ENCODE data around the gene PSD2.

PSD2 gene

DNA sequence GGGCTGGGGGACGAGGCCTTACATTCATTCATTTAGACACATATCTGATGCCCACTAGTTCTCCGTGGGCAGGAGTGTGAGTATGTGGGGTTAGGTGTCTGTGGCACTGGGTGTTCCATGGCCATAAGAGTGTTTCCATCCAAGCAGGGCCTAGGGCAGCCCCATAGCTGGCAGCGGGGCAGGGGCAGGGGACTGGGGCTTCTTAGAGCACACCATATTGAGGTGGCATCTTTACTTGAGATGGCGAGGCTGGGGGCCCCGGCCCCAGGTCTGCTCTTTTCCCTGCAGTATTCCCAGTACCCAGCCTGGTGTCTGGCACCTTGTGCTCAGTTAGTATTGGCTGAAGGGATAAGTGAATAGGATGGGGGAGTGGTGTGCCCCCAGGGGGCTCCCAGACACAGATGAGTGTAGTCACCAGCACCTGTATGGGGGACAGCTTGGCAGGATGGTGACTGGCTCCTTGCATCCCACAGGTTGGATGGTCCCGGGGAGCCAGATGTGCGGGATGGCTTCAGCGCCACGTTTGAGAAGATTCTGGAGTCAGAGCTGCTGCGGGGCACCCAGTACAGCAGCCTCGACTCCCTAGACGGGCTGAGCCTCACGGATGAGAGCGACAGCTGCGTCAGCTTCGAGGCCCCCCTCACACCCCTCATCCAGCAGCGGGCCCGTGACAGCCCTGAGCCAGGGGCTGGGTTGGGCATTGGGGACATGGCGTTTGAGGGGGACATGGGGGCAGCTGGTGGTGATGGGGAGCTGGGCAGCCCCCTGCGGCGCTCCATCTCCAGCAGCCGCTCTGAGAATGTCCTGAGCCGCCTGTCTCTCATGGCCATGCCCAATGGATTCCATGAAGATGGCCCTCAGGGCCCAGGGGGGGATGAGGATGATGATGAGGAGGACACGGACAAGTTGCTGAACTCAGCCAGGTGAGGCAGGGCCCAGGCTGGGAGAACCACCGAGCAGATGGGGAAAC lies 17.5 kb downstream of the PSD2 start:
- no peak for DNase-seq (ENCODE audit: low spot score)

DNA sequence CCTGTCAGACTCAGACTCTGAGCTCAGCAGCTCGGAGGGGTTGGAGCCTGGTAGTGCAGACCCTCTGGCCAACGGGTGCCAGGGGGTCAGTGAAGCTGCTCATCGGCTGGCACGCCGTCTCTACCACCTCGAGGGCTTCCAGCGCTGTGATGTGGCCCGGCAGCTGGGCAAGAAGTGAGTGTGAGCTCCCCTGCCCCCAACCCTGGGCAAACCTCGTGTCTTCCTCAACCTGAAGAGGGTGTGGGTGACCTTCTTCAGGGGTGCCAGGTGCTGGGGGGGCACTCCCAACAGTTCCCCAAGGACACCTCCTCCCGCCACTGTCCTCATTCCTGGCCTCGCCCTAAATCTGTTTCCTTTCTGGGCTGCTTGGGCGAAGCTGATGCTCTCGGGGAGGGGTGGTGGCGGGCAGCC lies 18.6 kb downstream of the PSD2 start:
- no peak for DNase-seq (ENCODE audit: low spot score)

DNA sequence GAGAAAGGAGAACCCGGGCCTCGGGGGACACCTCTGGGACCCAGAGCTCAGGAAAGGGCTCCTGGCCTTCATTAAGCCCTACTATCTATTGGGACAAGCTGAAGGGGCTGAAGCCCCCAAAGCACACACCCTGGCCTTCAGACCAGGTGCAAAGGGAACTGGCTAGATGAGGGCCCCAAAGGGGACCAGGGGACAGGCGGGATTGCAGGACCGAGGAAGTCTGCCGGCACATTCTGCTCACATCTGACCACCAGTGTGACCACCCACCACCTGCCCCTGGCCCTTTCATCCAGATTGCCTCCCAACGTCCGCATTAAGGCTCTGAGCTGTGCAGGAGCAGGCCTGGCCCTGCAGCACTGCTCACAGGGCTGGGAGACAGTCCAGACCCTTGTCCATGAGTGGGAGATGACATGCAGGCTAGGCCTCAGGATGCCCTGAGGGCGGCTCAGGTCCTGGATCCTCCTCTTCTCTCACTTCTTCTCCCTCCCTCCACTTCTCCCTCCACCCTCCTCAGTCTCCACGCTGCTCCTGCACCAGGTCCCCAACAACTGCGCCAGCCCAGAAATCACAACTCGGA lies 19.2 kb downstream of the PSD2 start:
- no peak for DNase-seq (ENCODE audit: low spot score)

DNA sequence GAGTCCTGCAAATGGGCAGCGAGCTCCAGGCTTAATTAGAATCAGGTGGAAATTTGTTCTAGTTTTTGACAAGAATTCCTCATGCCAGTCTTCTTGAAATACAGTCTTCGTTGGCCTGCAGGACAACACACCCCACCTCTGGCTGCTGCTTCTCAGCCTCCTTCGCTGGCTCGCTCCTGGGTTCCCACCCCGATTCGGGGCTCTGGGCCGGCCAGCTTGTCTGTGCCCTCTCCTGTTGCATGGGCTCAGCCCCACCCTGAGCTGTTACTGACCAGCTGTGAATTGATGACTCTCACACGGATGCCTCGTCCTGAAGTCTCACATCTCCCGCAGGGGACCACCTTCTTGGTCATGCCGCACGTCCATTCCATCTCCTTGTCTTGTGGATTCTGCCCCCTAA lies 21.0 kb downstream of the PSD2 start:
- no peak for DNase-seq (ENCODE audit: low spot score)

DNA sequence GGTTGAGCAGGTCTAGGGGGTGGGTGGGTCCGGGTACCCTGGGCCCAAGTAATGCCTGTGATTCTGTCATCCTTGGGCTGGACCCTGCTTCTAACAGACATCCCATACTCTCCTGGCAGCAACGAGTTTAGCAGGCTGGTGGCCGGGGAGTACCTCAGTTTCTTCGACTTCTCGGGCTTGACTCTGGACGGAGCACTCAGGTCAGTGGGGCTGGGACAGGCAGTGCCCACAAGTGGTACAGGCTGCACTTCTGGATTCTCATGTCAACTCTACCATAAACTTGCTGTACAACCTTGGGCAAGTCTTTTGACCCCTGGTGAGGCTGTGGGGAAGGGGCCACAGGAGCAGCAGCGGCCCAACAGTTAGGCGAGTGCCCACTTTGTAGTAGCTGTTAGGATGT lies 21.8 kb downstream of the PSD2 start:
- no peak for DNase-seq (ENCODE audit: low spot score)

DNA sequence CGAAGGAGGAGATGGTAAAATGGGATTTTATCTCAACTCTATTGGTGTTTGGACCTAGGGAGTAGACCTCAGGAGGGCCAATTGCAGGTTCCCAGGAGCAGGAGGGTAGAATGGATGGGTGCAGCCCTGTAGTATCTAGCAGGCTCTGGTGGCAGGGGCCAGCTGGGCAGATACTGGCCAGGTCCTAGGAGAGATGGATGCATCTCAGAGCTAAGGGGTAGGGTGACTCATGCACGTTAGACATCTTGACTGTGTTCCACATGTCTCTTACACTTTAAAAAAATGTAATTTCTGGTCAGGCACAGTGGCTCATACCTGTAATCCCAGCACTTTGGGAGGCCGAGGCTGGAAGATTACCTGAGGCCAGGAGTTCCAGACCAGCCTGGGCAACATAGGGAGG lies 22.4 kb downstream of the PSD2 start:
- no peak for DNase-seq (ENCODE audit: low spot score)

DNA sequence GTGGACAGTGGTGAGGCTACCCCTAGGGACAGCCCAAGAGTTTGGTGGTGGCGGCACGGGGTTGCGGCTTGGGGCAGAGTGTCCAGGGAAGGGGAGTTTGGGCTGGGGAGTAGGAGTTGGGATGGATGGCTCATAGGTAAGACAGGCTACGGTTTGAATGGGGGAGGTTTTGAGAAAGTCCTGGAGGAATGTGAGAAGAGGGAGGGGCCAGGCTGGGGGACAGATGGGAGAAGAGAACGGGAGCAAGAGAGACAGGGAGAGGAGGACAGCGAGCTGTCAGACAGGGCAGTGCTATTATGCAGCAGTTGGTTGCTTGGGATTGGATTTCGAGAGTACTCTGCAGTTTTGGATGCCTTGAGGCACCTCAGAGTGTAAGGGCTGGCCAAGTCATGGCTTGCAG lies 24.5 kb downstream of the PSD2 start:
- DNase-seq (ENCODE audit: low spot score) = no peak

DNA sequence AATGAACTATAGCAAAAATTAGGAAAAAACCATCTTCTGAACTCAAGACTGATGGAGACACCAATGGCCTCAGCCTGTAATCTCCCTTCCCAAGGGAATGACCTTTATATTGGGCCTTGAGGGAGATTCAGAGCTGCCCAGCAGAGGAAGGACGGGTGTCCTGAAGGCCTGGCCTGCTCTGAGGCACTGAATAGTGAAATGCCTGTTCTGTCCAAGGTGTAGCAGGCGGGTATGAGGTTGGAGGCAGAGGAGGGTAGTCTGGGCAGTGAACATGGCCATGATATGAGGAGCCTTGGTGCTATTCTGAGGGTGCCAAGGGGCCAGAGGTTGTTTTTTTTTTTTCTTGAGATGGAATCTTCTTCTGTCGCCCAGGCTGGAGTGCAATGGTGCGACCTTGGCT lies 25.0 kb downstream of the PSD2 start:
- DNase-seq (ENCODE audit: low spot score) = no peak

DNA sequence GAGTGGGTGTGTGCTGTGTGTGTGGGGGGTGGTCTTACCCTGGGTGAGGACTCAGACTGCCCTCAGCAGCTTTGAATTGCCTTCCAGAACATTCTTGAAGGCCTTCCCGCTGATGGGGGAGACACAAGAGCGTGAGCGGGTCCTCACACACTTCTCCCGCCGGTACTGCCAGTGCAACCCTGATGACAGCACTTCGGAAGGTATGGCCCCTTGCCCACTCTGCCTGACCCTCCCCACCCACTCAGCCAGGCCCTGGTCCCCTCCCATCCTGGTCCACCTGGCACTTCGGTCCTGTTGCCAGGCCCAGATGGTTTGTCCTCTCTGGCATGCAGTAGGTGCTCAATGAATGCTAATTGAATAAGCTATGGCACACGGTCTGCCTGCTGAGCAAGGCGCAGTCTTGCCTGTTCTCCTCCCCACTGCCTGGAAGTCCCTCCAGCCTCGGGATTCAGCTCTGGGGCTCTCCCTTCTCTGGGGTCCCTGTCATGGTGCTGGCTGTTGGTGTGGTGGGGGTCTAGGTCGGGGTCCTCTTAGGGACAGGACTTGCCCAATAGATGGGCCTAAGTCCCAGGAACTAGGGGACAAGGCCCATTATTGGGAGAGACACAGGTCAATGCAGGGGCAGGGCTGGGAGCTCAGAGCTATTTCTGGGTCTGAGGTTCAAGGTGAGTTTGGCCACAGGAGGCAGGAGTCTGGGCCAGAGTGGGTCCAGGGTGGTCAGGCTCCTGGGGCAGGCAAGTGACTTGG lies 26.4 kb downstream of the PSD2 start:
- DNase-seq (ENCODE audit: low spot score) = no peak

DNA sequence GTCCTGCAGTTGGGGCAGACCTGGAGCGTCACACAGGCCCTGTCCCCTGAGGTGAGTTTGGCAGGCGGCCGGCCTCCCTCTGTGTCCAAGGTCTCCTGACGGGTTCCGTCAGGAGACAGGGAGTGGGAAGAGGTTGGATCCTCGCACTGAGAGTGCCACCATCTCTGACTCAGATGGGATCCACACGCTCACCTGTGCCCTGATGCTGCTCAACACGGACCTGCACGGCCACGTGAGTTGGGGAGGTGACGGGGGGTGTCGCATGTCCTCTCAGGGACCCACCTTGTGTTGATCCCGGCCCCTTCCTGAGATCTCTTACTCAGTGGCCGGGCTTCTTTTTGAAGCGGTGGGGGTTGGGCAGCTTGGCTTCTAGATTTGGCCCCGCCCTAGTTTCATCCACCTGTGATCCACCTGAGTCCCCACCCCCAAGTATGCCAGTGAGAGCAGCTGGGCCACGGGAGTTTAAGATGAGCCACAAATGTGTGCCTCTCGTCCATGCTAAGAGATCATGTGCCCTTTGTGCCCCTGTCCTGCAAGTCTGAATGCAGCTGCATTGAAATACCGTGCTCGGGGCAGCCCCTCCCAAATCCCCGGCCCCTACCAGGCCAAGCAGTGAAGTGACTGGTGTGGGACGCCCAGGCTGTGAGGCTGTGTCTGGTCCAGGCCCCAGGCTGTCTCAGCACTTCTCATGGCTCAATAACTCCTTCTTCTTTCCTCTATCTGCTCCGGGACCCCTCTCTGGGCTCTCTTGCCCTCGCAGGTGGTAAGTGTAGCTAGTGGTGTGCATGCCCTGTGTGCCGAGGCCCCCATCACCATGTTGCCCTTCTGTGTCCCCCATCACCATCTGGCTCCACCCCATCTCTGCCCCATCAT lies 27.2 kb downstream of the PSD2 start:
- no peak for DNase-seq (ENCODE audit: low spot score)

DNA sequence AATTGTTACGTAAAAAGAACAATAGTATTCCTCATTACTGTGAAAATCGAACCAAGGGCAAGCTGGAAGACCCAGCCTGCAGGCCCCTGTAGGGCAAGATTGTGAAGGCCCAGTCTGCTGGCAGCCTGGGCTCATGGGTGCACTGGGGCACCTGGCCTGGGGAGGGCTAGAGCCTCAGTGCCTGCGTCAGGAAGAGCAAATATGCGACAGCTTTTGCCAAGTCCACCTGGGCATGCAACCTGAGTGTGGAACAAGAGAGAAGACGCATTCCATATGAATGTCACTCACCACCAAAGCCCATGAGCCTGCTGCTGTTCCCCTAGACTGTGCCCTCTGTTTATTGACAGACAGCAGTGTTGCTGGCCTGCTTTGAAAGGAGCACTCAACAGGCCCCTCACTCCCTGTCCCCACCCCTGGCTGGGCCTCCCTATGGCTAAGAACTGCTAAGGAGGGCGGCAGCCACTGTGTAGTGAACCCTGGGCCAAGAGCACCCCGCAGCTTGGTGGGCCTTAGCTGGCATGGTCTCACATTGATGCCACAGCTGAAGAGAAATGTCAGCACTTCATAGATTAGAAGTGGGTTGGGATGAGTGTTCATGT lies 28.2 kb downstream of the PSD2 start:
- DNase-seq (ENCODE audit: low spot score) = no peak

DNA sequence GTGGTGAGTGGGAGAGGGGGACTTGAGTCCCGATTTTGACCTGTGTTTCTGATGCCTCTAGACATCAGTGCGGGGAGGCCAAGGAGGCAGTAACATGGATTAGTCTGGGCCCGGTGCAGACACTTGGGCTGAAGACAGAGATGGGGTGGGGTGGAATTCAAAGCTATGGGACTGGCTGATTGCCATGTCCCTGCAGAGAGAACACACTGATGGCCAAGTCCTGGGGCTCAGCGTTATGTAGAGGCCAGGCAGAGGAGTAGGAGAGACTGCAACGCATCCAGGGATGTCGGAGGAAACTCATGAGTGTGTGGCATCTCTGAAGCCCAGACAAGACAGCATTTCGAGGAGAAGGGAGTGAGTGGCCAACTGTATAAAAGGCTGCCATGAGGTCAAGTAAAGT lies 30.1 kb downstream of the PSD2 start:
- DNase-seq (ENCODE audit: low spot score) = no peak

DNA sequence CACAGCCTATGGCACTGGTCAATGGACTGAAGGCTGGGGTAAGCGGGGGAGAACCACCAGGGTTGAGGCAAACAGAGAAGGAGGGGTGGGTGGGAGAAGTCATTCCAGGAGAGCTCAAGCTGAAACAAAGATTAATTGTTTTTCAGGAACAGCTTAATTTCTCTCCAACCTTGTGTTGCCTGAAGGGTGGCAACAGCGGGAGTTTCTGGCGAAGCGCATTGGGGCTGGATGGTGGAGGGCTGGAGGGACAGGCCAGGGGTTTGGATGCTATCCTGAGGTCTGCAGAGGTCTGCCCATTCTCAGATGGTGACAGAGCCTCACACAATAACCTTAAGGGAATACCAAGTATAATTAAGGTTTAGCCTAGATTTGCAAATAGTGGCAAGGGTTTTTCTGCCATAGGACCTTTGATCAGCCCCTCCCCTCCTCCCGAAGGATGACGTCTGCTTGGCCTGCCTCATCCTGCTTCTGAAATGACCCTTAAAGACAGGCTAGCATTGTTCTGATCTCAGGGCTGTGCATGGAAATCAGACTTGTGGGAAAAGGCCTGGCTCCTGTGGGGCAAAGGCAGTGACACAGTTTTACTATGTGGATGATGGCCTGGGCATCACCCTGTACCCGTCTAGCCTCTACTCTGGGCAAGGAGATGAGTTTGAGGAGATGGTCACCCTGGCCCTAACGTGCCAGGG lies 32.7 kb downstream of the PSD2 start:
- no peak for DNase-seq (ENCODE audit: low spot score)

DNA sequence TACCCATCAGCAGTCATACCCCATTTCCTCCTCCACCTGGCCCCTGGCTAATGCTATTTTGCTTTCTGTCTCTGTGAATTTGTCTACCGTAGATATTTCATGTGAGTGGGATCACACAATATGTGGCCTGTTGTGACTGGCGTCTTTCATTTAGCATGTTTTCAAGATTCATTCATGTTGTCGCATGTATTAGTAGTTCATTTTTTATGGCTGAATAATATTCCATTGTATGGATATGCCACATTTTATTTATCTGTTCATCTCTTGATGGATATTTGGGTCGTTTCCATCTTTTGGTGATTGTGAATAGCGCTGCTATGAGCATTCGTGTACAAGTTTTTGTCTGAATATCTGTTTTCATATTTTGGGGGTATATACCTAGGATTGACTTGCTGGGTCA lies 33.9 kb downstream of the PSD2 start:
- DNase-seq (ENCODE audit: low spot score) = no peak

DNA sequence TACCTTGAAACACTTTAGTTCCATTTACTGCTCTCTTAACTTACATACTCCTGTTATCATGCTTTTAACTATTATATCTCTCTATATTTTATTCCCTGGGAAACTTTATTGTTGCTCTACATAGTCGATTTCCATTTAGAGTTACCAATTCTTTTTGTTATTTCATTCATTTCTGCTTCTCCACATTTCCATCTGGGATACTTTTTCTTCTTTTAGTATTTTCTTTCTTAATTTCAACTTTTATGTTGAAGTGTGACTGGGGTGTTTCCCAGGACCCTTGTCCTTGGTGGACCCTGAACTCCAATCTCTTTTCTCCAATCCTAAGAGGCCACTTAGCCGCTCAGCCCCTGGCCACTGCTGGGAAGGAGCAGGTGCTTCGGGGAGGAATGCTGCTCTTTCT lies 36.0 kb downstream of the PSD2 start:
- no peak for DNase-seq (ENCODE audit: low spot score)

DNA sequence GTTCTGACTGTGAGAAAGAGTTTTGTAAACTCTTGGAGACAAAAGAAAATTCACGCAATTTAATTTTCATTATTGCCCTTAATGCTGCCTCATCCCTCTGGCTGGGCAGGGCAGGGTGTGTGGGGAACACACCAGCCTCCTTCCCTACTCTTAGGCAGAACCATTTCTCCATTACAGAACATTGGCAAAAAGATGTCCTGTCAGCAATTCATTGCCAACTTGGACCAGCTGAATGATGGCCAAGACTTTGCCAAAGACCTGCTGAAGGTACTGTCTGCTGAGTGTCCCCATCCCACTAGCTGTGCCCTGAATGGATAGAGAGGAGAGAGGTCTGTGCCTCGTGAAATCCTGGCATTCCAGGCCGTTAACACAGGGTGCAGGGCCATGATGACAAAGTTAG lies 37.9 kb downstream of the PSD2 start:
- no peak for DNase-seq (ENCODE audit: low spot score)

DNA sequence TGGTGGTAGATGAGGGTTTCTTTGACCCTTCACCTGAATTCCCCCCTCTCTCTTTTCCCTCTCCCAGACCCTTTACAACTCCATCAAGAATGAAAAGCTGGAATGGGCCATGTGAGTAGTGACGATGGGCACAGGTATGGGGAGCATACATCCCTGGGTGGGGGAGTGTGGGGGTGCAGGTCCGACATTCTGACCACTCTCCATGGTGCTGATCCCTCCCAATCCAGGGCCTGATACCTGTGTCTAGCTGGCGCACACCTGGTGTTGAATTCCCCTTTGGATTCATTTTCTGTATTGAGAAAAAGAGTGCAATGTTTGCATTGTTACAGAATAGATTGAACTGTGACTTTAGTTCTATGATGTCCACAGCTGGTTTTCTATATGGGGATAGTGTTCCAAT lies 40.0 kb downstream of the PSD2 start:
- DNase-seq (ENCODE audit: low spot score) = no peak

DNA sequence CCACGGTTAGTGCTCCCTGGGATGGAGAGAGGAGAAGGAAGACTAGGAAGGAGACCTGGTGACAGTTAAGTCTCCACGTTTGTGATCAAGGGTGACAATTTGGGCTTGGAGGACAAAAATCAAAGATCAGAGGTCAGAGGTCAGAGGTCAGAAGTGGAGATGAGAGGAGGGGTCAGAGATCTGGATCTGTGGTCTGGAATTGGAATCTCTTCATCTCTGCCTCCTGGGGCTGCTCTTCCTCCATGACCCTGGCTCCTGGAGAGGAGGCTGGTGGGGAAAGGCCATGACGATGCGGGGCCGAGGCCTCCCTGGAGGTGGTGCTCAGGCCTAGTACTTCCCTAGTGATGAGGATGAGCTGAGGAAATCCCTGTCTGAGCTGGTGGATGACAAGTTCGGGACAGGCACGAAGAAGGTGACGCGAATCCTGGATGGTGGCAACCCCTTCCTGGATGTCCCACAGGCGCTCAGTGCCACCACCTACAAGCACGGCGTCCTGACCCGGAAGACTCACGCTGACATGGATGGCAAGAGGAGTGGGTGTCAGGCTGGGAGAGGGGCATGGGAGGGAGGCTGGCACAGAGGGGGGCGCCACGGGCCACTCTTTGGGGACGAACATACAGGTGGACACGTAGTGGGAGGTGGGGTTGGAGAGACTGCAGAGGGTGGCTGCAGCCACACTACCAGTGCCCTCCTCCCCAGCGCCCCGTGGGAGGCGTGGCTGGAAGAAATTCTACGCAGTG lies 41.0 kb downstream of the PSD2 start:
- DNase-seq (ENCODE audit: low spot score) = no peak

DNA sequence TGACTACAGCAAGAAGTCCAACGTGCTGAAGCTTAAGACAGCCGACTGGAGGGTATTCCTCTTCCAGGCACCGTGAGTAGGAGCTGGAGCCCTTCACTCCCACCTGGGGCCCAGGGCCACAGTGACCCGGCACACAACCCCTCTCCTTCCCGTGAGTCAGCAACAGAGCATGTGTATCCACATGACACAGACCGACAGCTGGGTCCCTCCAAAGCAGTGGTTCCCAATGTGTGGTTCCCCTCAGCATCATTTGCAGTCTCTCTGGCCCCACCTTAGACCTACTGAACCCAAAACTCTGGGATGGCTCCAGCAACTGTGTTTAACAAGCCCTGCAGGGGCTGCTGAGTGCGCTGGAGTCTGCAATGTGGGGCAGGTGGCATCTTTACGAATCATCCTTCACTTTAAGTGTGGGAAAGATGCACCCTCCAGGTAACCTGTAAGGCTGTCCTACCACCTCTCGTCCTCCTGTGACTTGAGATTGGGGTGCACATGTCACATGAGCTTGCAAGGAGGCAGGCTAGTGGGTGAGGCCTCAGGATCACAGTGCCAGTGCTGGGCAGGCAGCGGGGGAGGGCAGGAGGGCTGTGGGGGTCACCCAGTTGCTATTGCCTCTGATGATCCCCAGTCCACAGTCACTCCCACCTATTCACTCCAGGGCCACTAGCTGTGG lies 42.2 kb downstream of the PSD2 start:
- DNase-seq (ENCODE audit: low spot score) = no peak

All from CD4-positive, alpha-beta T cell treated with Interleukin-2 at 100 ng/mL for 4 hours (primary cell).